ENCODE measurements around the gene FOXP1.
"Not testable (repeated sequence)": the region's sequence is repeated elsewhere in the genome, so short reads cannot be mapped to it uniquely, and the experiment has no call there.

FOXP1 gene

DNA sequence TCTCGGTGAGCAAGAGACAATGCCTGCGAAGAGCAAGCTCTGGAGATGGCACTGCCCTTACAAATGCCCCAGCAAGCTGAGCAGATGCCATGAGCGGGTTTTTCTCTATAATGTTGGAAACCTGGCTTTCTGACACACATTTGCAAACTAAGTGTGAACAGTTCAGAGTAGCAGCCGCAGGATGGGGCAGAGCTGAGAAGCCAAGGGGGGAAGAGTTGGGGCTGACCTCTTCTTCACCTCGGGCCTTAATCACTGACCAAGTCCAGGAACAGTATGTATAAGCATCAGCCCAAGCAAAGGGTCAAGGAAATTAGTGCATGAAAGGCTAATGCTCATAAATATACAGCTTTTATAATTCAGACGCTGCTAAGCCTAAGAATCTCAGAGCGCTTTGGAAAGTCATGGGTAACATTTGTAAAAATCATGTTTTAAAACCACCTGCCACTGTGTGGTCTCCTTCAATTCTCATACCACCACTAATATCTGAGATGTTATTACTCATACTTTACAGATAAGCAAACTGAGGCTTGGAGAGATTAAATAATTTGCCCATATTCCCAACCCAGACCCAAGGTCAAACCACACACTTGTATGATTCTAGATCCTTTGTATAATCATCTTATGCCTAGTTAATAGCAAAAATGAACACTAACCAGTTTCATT is 603.4 kb downstream of the FOXP1 start:
- H3K9me3 Mint-ChIP-seq = no peaks in the 10 kb centered on the region
- DNase-seq = no peak
- peak overlapping the region; percentile 95 for H3K27ac Mint-ChIP-seq
- peaks cover 97% of the 10 kb centered on the region for H3K36me3 Mint-ChIP-seq (ENCODE audit: low read depth)
- peaks cover 69% of the 10 kb centered on the region for H3K4me1 Mint-ChIP-seq (ENCODE audit: low read depth)
- H3K27me3 Mint-ChIP-seq = no peaks in the 10 kb centered on the region
- no peak overlapping the region for H3K4me3 Mint-ChIP-seq

- DNase-seq = no peak
- Mint-ChIP-seq H3K4me3 (no peak overlapping the region), H3K36me3 (ENCODE audit: low read depth) (peaks cover 97% of the 10 kb centered on the region), H3K4me1 (ENCODE audit: low read depth) (peaks cover 67% of the 10 kb centered on the region), H3K27ac (peak overlapping the region; percentile 31), H3K27me3 (no peaks in the 10 kb centered on the region), H3K9me3 (no peaks in the 10 kb centered on the region)
Measured at GRCh38 chr3:70977712-70978111, 605.8 kb downstream of the FOXP1 start.

- peaks cover 97% of the 10 kb centered on the region for H3K36me3 Mint-ChIP-seq (ENCODE audit: low read depth)
- DNase-seq, H3K4me3 Mint-ChIP-seq, H3K27me3 Mint-ChIP-seq, H3K27ac Mint-ChIP-seq, H3K9me3 Mint-ChIP-seq: not testable (repeated sequence)
- peaks cover 62% of the 10 kb centered on the region for H3K4me1 Mint-ChIP-seq (ENCODE audit: low read depth)
Measured at GRCh38 chr3:70975981-70976380, 607.5 kb downstream of the FOXP1 start.

- peaks cover 97% of the 10 kb centered on the region for H3K36me3 Mint-ChIP-seq (ENCODE audit: low read depth)
- no peaks in the 10 kb centered on the region for H3K9me3 Mint-ChIP-seq
- no peaks in the 10 kb centered on the region for H3K27me3 Mint-ChIP-seq
- H3K4me1 Mint-ChIP-seq (ENCODE audit: low read depth) = peaks cover 51% of the 10 kb centered on the region
- H3K4me3 Mint-ChIP-seq = no peak overlapping the region
- H3K27ac Mint-ChIP-seq = peak overlapping the region; percentile 76
- no peak for DNase-seq
Measured at GRCh38 chr3:70974747-70975146, 608.8 kb downstream of the FOXP1 start.

- H3K36me3 Mint-ChIP-seq (ENCODE audit: low read depth) = peaks cover 99% of the 10 kb centered on the region
- peaks cover 56% of the 10 kb centered on the region for H3K4me1 Mint-ChIP-seq (ENCODE audit: low read depth)
- H3K9me3 Mint-ChIP-seq = no peaks in the 10 kb centered on the region
- no peaks in the 10 kb centered on the region for H3K27me3 Mint-ChIP-seq
- H3K27ac Mint-ChIP-seq = peak overlapping the region; percentile 84
- H3K4me3 Mint-ChIP-seq = no peak overlapping the region
- no peak for DNase-seq
Measured at GRCh38 chr3:70973558-70973957, 610.0 kb downstream of the FOXP1 start.

GRCh38 chr3:70972855-70973254 is 610.7 kb downstream of the FOXP1 start:
- Mint-ChIP-seq H3K27me3 (no peaks in the 10 kb centered on the region), H3K4me3 (no peak overlapping the region), H3K4me1 (ENCODE audit: low read depth) (peaks cover 57% of the 10 kb centered on the region), H3K27ac (peak overlapping the region; percentile 59), H3K36me3 (ENCODE audit: low read depth) (peaks cover 100% of the 10 kb centered on the region), H3K9me3 (no peaks in the 10 kb centered on the region)
- DNase-seq = no peak

- Mint-ChIP-seq H3K27me3 (no peaks in the 10 kb centered on the region), H3K9me3 (no peaks in the 10 kb centered on the region), H3K36me3 (ENCODE audit: low read depth) (peaks cover 100% of the 10 kb centered on the region), H3K4me3 (no peak overlapping the region), H3K4me1 (ENCODE audit: low read depth) (peaks cover 50% of the 10 kb centered on the region), H3K27ac (peak overlapping the region; percentile 88)
- no peak for DNase-seq
Measured at GRCh38 chr3:70970952-70971351, 612.6 kb downstream of the FOXP1 start.

DNA sequence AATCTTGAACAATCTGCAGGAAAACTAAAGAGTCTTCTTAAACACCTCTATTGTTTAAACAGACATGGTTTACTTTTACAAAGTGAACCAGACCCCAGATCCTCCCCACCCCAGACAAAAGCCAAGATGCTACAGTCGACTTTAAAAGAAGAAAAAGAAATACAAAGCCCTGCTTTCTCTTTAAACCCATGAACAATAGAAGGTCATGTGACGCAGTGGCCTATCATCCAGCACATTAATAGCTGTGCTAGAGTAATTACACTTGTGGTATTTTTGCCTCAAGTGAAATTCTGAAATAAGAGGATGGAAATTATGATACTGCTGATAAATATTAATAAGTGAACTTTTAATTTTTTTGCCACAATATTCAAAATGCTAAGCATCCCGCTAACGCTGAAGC is 613.4 kb downstream of the FOXP1 start:
- peak overlapping the region; percentile 82 for H3K27ac Mint-ChIP-seq
- H3K27me3 Mint-ChIP-seq = no peaks in the 10 kb centered on the region
- peaks cover 100% of the 10 kb centered on the region for H3K36me3 Mint-ChIP-seq (ENCODE audit: low read depth)

DNA sequence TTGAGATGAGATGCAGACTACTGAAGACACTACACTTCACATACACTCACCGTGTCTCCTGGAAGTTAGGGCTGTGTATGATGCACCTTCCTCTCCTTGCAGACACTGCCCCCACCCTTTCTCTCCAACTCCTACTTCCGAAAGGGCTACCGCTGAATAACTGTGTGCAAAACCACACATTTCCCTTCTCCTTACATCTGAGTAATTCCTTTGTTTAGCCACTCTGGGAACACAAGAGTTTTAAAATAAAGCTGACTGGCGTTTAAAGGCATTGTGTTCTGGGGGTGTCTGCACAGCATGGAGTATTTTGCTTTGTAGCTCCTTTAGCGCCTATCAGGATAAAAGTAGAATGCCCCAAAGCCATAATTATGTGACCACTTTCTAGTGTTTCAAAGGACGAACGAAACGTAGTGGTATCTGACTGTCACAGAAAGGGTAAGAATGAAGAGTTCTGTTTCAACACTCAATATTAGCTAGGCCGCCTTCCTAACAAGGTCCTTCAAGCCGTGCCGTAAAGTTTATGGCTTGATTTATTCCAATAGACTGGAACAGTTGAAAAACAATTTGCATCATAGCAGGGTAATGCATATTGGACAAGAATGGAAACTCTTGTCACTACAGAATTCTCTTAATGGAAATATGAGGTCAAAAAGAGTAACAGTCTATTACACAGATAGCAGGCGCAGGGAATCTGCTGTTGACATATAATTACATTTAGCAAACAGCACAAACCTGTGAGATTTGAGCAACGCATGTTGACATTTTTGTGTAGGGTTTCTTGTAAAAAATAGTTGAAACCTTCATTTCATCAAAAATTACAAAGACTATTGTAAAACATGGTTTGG is 619.9 kb downstream of the FOXP1 start:
- H3K9me3 Mint-ChIP-seq = no peaks in the 10 kb centered on the region
- no peaks in the 10 kb centered on the region for H3K27me3 Mint-ChIP-seq
- no peak for DNase-seq
- H3K4me3 Mint-ChIP-seq = no peak overlapping the region
- H3K36me3 Mint-ChIP-seq (ENCODE audit: low read depth) = peaks cover 96% of the 10 kb centered on the region
- peaks cover 16% of the 10 kb centered on the region for H3K4me1 Mint-ChIP-seq (ENCODE audit: low read depth)
- H3K27ac Mint-ChIP-seq = peak overlapping the region; percentile 72

More for the DNA sequence above, 613.4 kb downstream of the FOXP1 start:
- DNase-seq = no peak
- Mint-ChIP-seq H3K4me3 (no peak overlapping the region), H3K9me3 (no peaks in the 10 kb centered on the region), H3K4me1 (ENCODE audit: low read depth) (peaks cover 46% of the 10 kb centered on the region)

GRCh38 chr3:70959506-70960291 is 623.8 kb downstream of the FOXP1 start:
- H3K27ac Mint-ChIP-seq = peak overlapping the region; percentile 75
- H3K4me1 Mint-ChIP-seq (ENCODE audit: low read depth) = peaks cover 25% of the 10 kb centered on the region
- peaks cover 96% of the 10 kb centered on the region for H3K36me3 Mint-ChIP-seq (ENCODE audit: low read depth)
- DNase-seq = no peak
- H3K4me3 Mint-ChIP-seq = no peak overlapping the region
- no peaks in the 10 kb centered on the region for H3K9me3 Mint-ChIP-seq
- H3K27me3 Mint-ChIP-seq = no peaks in the 10 kb centered on the region

DNA sequence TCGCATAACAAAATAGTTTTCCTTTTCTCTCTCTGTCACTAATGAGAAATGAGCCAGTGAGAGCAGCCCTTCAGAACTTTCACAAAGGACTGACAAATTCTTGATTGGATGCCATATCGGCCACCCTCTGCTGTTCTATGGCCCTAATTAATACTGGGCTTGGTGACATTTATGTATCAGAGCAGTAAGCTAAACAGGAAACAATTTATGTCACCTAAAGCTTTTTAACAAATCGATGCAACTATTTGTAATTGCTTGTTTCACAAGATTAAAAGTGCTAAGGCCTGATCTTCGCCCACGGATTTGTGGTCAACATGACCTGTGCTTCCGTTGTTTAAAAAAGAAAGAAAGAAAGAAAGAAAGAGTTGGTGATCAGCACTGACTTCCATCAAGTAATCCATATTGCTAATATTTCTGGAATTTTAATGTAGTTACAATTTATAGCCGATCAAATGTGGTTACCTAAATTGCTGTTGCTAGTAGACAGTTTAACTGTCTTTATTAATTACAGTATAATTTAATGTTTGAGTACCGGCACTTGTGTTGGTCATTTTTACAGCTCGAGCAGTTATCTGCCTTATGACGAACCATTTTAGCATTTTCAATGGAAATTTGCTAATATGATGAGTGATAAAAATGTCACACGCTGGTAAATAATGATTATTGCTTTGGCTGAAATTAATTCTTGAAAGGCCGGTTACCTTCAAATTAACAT is 631.3 kb downstream of the FOXP1 start:
- no peak for DNase-seq
- Mint-ChIP-seq H3K36me3 (ENCODE audit: low read depth) (peaks cover 29% of the 10 kb centered on the region), H3K4me1 (ENCODE audit: low read depth) (peaks cover 17% of the 10 kb centered on the region), H3K9me3 (no peaks in the 10 kb centered on the region), H3K4me3 (no peak overlapping the region), H3K27ac (peak overlapping the region; percentile 6), H3K27me3 (no peaks in the 10 kb centered on the region)

DNA sequence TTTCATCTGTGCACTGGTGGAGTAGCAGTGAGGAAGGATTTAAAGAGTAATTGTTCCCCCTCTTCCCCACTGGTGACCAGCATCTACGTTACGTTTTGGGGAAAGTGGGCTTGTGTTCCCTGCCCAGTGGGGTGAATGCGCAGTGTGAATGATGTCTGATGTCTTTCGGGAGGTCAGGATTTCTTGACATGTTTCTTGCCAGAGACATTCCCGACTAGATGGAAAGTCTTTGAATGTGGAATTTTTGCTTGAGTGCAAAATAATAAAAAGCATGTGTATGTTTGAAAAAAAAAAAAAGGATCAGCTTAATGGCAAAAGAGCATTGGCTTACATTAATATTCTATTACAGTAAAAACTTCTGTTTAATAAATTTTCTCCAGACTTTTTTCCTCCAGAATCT is 632.2 kb downstream of the FOXP1 start:
- Mint-ChIP-seq H3K4me1 (ENCODE audit: low read depth) (peaks cover 14% of the 10 kb centered on the region), H3K4me3 (no peak overlapping the region), H3K9me3 (no peaks in the 10 kb centered on the region), H3K27ac (no peak overlapping the region), H3K27me3 (no peaks in the 10 kb centered on the region), H3K36me3 (ENCODE audit: low read depth) (peaks cover 20% of the 10 kb centered on the region)
- no peak for DNase-seq

DNA sequence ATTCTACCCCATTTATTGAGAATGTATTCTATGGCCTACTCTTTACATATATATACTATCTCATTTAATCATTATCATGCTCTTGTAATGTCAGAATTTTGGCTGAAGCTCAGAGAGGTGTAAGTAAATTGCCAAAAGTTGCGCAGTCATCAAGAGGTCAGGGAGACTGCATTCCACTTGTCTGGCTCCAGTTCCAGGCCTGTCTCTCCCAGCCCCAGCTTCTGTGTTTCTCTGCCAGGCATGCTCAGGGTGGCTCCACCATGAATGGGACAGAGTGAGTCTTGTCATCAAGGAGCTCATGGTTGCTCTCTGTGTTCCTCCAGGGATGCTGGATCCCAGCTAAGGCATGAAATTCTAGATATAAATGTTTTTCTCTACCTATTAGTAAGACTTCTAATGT is 635.9 kb downstream of the FOXP1 start:
- peaks cover 6% of the 10 kb centered on the region for H3K4me1 Mint-ChIP-seq (ENCODE audit: low read depth)
- no peak for DNase-seq
- no peak overlapping the region for H3K27ac Mint-ChIP-seq
- peaks cover 16% of the 10 kb centered on the region for H3K27me3 Mint-ChIP-seq
- no peaks in the 10 kb centered on the region for H3K9me3 Mint-ChIP-seq
- no peak overlapping the region for H3K4me3 Mint-ChIP-seq
- H3K36me3 Mint-ChIP-seq (ENCODE audit: low read depth) = no peaks in the 10 kb centered on the region

DNA sequence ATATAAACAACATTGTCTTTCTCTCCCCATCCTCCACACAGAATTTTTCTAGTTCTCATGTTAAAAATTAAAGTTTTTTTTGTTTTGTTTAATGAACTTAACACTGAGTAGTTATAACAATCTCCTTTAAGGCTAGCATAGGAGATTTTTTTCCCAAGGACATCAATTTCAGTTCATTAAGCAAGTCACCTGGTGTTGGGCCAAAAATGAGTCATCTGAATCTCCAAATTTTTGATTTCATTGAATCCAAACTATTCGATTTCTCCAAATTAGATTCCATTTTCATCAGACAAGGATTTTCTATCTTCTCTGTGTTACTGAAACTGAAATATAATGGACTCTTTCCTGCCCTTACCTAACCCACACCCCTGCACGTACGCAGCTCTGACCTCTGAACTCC is 639.6 kb downstream of the FOXP1 start:
- no peak for DNase-seq
- Mint-ChIP-seq H3K36me3 (ENCODE audit: low read depth) (no peaks in the 10 kb centered on the region), H3K4me1 (ENCODE audit: low read depth) (no peaks in the 10 kb centered on the region), H3K4me3 (no peak overlapping the region), H3K27ac (no peak overlapping the region), H3K27me3 (peaks cover 25% of the 10 kb centered on the region), H3K9me3 (no peaks in the 10 kb centered on the region)
